Subcutaneous abdominal adipose tissue (tissue), 5 donors: ENCODE data around the gene AUNIP.

Experiments
- H3K27ac ChIP-seq: one replicate; pipeline ENCODE4 v1.7.0; 2013; ENCODE audit warnings: low read depth, mild to moderate bottlenecking, inconsistent platforms, low read length, moderate library complexity
- H3K27me3 ChIP-seq, 5 donors: one replicate each; pipeline ENCODE4 v1.7.0; 2013; ENCODE audit warnings: low read length in 5 of 5, inconsistent platforms in 1 of 5; ENCODE audit not compliant: control insufficient read depth in 5 of 5, insufficient read depth in 4 of 5
- H3K36me3 ChIP-seq, 5 donors: one replicate each; pipeline ENCODE4 v1.7.0; 2013; ENCODE audit warnings: low read length in 5 of 5; ENCODE audit not compliant: control insufficient read depth in 5 of 5, insufficient read depth in 5 of 5
- H3K4me1 ChIP-seq, 5 donors: one replicate each; pipeline ENCODE4 v1.7.0; 2013; ENCODE audit warnings: low read length in 5 of 5, mild to moderate bottlenecking in 3 of 5, moderate library complexity in 1 of 5; ENCODE audit not compliant: control insufficient read depth in 5 of 5, insufficient read depth in 5 of 5
- H3K4me3 ChIP-seq, 5 donors: one replicate each; pipeline ENCODE4 v1.7.0; 2013; ENCODE audit warnings: low read length in 5 of 5, low read depth in 1 of 5
- H3K9ac ChIP-seq, 5 donors: one replicate each; pipeline ENCODE4 v1.7.0; 2013; ENCODE audit warnings: low read length in 5 of 5, mild to moderate bottlenecking in 4 of 5, moderate library complexity in 3 of 5
- H3K9me3 ChIP-seq, 5 donors: one replicate each; pipeline ENCODE4 v1.7.0; 2013; ENCODE audit warnings: low read length in 5 of 5; ENCODE audit not compliant: control insufficient read depth in 5 of 5
- donor health status: healthy.
- donor health status: healthy.
- donor health status: healthy.
- donor health status: healthy.
- donor health status: healthy.

Gene AUNIP

DNA sequence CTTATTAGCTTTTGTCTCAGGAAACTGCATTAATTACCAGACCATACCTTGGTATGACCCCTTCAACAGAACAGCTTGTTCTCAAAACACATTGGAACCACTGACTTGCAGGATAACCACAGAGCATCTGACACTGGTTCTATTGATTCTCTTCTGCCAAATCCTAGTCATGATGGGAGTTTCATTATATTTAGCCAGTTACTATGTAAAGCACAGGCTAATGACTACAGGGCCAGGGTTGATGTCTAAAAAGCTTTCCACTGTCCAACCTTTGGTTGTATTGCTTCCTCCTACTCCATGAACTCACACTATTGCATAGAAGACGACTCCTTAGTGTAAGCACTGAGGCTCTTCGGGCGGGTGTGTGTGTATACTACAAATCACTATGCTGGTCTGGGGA lies 43.2 kb upstream of the AUNIP start:
- Histone ChIP-seq H3K9ac (no peak overlapping the region), H3K27me3 (no peaks in the 10 kb centered on the region), H3K4me3 (no peak overlapping the region), H3K27ac (no peak overlapping the region), H3K9me3 (no peaks in the 10 kb centered on the region), H3K4me1 (peaks cover 0 to 26% (median 18%) of the 10 kb centered on the region in 5 donors), H3K36me3 (peaks cover 0 to 33% (median 14%) of the 10 kb centered on the region in 5 donors)

DNA sequence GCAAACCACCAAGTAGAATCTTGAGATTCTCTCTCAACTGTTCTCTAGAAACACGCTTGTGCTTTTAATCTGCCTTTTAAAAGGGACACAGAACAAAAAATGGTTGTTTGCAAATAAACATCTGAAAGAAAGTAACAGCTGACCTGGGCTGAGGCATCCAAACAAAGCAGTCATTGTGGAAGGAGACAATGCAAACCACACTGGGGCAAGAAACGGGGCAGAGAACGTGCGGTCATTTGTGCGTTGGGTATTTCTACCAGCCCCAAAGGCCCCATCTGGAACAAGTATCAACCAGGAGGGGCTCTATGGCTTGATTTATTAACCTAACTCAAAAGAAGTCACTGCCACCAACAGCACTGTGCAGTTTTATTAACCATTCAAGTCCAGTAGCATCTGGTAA lies 41.0 kb upstream of the AUNIP start:
- peaks cover 0 to 33% (median 14%) of the 10 kb centered on the region in 5 donors for H3K36me3 ChIP-seq
- H3K9ac ChIP-seq: no peak overlapping the region
- no peak overlapping the region for H3K4me3 ChIP-seq
- no peaks in the 10 kb centered on the region for H3K9me3 ChIP-seq
- H3K27me3 ChIP-seq: no peaks in the 10 kb centered on the region
- peaks cover 0 to 23% (median 17%) of the 10 kb centered on the region in 5 donors for H3K4me1 ChIP-seq
- no peak overlapping the region for H3K27ac ChIP-seq

DNA sequence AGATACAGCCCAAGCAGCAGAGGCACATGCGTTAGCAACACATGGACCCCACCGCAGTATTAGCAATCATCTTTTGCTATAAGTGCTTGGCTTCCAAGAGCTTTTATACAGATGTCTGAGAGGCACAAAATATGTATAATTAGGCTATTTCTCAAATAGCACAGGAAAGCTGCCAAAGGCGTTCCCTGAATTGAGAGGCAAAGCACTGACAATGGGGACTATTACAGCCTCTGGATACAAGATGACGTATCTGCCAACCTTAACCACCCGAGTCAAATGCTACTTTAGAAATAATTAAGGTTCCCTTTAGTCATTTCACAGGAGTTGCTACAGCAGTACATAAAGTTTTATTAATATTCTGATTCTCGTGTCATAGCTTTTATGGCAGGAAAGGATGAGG lies 40.5 kb upstream of the AUNIP start:
- Histone ChIP-seq H3K4me1 (peaks cover 0 to 18% (median 14%) of the 10 kb centered on the region in 5 donors), H3K27ac (no peak overlapping the region), H3K4me3 (no peak overlapping the region), H3K27me3 (no peaks in the 10 kb centered on the region), H3K9ac (no peak overlapping the region), H3K9me3 (no peaks in the 10 kb centered on the region), H3K36me3 (peaks cover 0 to 33% (median 14%) of the 10 kb centered on the region in 5 donors)

DNA sequence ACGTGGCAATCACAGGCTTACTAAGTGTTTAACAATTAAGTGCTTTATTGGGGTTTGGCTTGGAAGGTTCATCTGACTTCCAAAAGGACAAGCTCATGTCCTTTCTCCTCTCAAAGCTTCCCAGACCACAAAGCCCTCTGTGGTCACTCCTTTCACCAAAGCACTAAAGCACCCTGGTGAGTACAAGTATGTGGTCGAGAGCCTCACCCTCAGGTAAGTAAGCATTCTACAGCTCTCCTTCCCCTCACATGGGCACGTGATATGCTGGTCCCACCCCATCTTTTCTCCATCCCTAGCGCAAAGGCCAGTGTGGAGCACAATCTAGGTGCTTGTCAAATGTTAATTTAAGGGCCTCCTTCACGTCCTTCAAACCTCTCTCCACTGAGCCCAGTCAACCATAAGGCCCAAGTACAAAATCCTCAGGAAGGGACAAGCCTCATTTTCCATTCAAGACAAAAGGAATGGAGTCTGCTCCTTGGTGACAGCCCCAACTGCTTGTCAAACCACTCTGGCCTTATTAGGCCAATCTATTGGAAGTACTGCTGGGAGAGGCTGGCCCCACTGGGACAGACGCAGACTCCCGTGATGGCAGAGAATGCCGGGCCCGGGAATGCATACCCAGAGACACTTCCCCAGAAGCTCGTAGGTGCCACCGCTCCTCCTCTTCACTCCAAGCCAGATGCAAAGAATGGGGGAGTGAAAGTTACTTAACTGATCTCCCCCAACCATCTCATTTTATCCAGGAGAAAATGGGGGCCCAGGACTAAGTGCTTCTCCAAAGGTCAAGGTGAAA lies 39.2 kb upstream of the AUNIP start:
- Histone ChIP-seq H3K36me3 (peaks cover 0 to 33% (median 14%) of the 10 kb centered on the region in 5 donors), H3K9me3 (no peaks in the 10 kb centered on the region), H3K4me1 (peaks cover 0 to 12% (median 11%) of the 10 kb centered on the region in 5 donors), H3K4me3 (no peak overlapping the region), H3K9ac (no peak overlapping the region), H3K27ac (no peak overlapping the region), H3K27me3 (no peaks in the 10 kb centered on the region)

DNA sequence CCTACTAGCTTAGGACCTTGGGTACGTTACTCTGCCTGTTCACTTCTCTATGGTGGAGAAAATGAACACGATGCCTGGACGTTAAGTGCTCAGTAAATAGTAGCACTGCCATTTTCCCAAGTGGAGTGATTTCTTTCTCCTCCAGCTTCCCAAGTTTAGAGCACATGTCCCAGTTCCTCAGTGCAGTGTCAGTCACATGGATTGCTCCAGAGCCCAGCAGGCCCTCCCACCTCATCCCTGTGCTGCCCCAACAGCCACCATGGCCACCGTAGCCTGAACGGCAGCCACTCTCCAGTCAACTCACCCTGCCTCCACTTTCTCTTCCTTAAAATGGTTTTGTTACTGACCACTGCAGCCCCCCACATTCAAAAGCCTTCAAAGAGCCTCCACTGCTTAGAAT lies 38.5 kb upstream of the AUNIP start:
- H3K4me1 ChIP-seq: peaks cover 0 to 12% (median 11%) of the 10 kb centered on the region in 5 donors
- H3K9ac ChIP-seq: no peak overlapping the region
- H3K27ac ChIP-seq: no peak overlapping the region
- no peak overlapping the region for H3K4me3 ChIP-seq
- no peaks in the 10 kb centered on the region for H3K27me3 ChIP-seq
- peaks cover 0 to 33% (median 14%) of the 10 kb centered on the region in 5 donors for H3K36me3 ChIP-seq
- no peaks in the 10 kb centered on the region for H3K9me3 ChIP-seq

DNA sequence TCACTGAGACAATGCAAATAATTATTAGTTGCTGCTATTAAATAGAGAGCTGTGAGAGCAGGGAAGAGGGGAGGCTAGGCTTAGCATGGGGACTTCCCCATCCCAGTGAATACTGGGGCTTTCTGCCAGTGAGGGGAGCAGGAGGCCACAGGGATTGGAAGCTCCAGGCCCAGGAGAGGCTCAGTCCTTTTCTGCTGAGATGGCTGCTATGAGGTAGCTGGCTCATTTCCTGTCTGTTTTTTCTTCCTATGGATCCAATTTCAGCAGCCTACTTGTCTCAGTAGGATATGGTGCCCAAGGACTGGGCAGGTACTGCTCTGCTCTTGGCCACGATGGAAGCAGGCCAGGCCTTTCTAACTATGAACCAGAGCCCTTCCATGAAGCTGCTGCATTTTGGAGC lies 37.0 kb upstream of the AUNIP start:
- H3K9ac ChIP-seq: no peak overlapping the region
- H3K9me3 ChIP-seq: no peaks in the 10 kb centered on the region
- H3K27me3 ChIP-seq: no peaks in the 10 kb centered on the region
- H3K27ac ChIP-seq: no peak overlapping the region
- H3K4me1 ChIP-seq: peaks cover 0 to 18% (median 16%) of the 10 kb centered on the region in 5 donors
- H3K36me3 ChIP-seq: peaks cover 0 to 25% (median 7%) of the 10 kb centered on the region in 5 donors
- H3K4me3 ChIP-seq: no peak overlapping the region

DNA sequence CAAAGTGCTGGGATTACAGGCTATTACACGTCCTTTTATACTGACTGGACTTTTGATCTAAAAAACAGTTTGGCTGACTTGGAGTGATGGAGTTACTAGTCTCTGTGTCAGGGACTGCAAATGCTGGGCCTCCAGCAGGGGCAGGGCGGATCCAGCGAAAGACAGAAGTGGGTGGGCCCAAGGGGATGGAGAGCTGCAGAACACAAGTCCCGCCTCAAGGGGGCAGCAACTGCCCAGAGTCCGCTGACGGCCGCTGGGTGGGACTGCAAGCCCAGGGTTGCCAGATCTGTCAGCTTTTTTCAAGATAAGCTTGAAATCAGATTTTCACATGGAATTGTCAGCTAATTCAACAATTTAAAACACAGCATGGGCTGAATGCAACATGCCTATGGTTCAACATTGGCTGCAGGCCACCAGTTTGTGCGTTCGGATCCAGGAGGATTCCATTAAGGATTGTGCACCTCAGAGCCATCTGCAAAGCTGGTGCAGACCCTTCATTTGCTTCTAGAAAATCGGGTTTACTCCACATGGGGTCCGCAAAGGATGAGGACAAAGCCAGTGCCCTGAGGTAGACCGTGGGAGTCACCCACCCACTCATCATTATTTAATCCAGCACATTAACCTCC lies 36.2 kb upstream of the AUNIP start:
- H3K27ac ChIP-seq: no peak overlapping the region
- peak overlapping the region in 1 of 5 donors; percentile 32 for H3K9ac ChIP-seq
- H3K4me3 ChIP-seq: peak overlapping the region in 3 of 5 donors; percentile 4 to 35 (median 30)

DNA sequence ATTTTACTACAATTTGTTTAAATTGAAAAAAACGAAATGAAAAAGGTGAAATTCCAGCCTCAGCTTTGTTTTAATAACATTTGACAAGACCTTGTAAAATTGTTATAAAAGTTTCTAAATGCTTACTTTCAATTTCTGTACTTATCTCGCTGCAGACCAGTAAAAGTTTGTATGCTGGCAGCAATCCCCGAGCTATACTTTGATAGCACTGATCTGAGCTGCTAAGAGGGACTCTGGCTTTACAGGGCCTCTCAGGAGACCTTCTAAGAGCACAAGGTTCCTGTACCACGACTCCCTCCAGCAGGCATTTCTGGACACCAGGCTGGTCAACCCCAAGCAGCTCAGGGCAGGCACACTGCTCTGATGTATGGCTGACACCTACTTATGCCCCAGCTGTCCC lies 33.9 kb upstream of the AUNIP start:
- Histone ChIP-seq H3K36me3 (peaks cover 0 to under 1% (median 0%) of the 10 kb centered on the region in 5 donors), H3K4me1 (peaks cover 0 to 18% (median 16%) of the 10 kb centered on the region in 5 donors), H3K9me3 (no peaks in the 10 kb centered on the region), H3K4me3 (no peak overlapping the region), H3K9ac (no peak overlapping the region), H3K27me3 (no peaks in the 10 kb centered on the region), H3K27ac (no peak overlapping the region)

More for the DNA sequence above, 36.2 kb upstream of the AUNIP start:
- Histone ChIP-seq H3K4me1 (peaks cover 0 to 18% (median 16%) of the 10 kb centered on the region in 5 donors), H3K27me3 (no peaks in the 10 kb centered on the region), H3K36me3 (peaks cover 0 to 21% (median 5%) of the 10 kb centered on the region in 5 donors), H3K9me3 (no peaks in the 10 kb centered on the region)

DNA sequence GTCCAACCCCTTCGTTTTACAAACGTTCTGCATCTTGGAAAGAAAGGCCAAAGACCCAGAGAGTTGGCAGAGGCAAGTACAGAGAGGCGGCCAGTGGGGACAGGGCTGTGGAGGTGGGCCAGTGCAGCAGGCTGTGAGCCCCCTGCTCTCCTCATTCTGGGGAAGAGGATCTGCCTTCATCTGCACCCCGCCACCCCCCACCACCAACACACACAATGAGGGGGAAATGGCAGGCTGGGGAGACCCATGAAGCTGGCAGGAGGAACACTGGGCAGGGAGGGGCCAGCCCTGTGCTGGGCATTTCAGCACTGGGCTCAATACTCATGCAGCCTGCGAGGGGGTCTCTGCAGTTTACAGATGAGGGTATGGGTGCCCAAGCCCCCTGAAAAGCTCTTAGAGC lies 32.3 kb upstream of the AUNIP start:
- H3K27ac ChIP-seq: no peak overlapping the region
- H3K9me3 ChIP-seq: no peaks in the 10 kb centered on the region

More for the DNA sequence above, 32.3 kb upstream of the AUNIP start:
- H3K9ac ChIP-seq: no peak overlapping the region
- H3K27me3 ChIP-seq: no peaks in the 10 kb centered on the region
- H3K36me3 ChIP-seq: no peaks in the 10 kb centered on the region
- H3K4me1 ChIP-seq: peaks cover 0 to 18% (median 16%) of the 10 kb centered on the region in 5 donors
- H3K4me3 ChIP-seq: no peak overlapping the region
